B cell (primary cell): ENCODE data around the gene TRIM52. TPM values are rescaled to one million over a fixed set of nuclear protein-coding genes. Genes with fewer than 3 reads are reported as not detected.

Source experiments
- ATAC-seq: fragments of 200-7000 bp; cut with Tn5 transposase; one replicate; pipeline ENCODE4 v1.10.0; 2021; ENCODE audit warnings: low read depth, mild to moderate bottlenecking, moderate number of reproducible peaks, moderate library complexity
- CTCF ChIA-PET: fragments of 350-600 bp; sonication (Branson Sonifier 250); formaldehyde crosslinking; loops from one replicate; lab custom pipeline; 2021; ENCODE audit warnings: antibody characterized with exemption, inconsistent platforms; lab: Charles Lee
- POLR2A ChIA-PET: fragments of 350-600 bp; sonication (Branson Sonifier 250); formaldehyde crosslinking; loops from one replicate; lab custom pipeline; 2021; ENCODE audit warnings: antibody characterized with exemption; lab: Charles Lee
- DNase-seq: peaks from one replicate; pipeline ENCODE4 v3.0.0; 2013
- H2AFZ ChIP-seq: 2 replicates; pipeline ENCODE4 v1.6.1; 2012; ENCODE audit warnings: mild to moderate bottlenecking, low read depth, low read length; ENCODE audit not compliant: insufficient read depth, poor library complexity, severe bottlenecking
- H3K27ac ChIP-seq, 2 donors: 1 replicate in 1 of 2; 2 replicates in 1 of 2; pipeline ENCODE4 v1.5.1; 2012 to 2013; ENCODE audit warnings: low read length in 2 of 2, mild to moderate bottlenecking in 2 of 2, moderate library complexity in 1 of 2
- H3K27me3 ChIP-seq, 4 experiments: fragments of 200-600 bp in 1 of 4; sonication (generic) in 1 of 4; replicated peaks in 1 of 4; 1 replicate in 2 of 4; 2 replicates in 2 of 4; pipeline versions ENCODE4 v1.6.1 to v1.7.0; 2013 to 2016; ENCODE audit warnings: low read length in 3 of 4, mild to moderate bottlenecking in 2 of 4, mixed read lengths in 1 of 4, moderate library complexity in 1 of 4; ENCODE audit not compliant: insufficient read depth in 4 of 4, control insufficient read depth in 3 of 4; ENCODE audit errors: control extremely low read depth in 1 of 4
- H3K36me3 ChIP-seq, 2 experiments: replicated peaks in 1 of 2; 1 replicate in 1 of 2; 2 replicates in 1 of 2; pipeline versions ENCODE4 v1.6.1 to v1.7.1; 2013; ENCODE audit warnings: low read length in 1 of 2; ENCODE audit not compliant: insufficient read depth in 2 of 2, control insufficient read depth in 1 of 2; ENCODE audit errors: control extremely low read depth in 1 of 2, extremely low read depth in 1 of 2
- H3K4me1 ChIP-seq, 2 donors: fragments of 200-600 bp in 1 of 2; sonication (generic) in 1 of 2; 1 replicate in 1 of 2; 2 replicates in 1 of 2; pipeline versions ENCODE4 v1.5.1 to v1.6.1; 2013 to 2017; ENCODE audit warnings: low read length in 2 of 2; ENCODE audit not compliant: control insufficient read depth in 2 of 2, insufficient read depth in 2 of 2
- H3K4me2 ChIP-seq: replicated peaks from 2 replicates; pipeline ENCODE3; 2012; ENCODE audit warnings: mild to moderate bottlenecking, low read depth, low read length; ENCODE audit not compliant: poor library complexity, severe bottlenecking
- H3K4me3 ChIP-seq, 5 experiments: fragments of 200-600 bp in 1 of 5; sonication (generic) in 1 of 5; 1 replicate in 3 of 5; 2 replicates in 2 of 5; pipeline versions ENCODE4 v1.5.1 to v1.7.0; 2011 to 2016; ENCODE audit warnings: low read length in 4 of 5, mild to moderate bottlenecking in 4 of 5, low read depth in 2 of 5, control low read depth in 1 of 5, moderate library complexity in 1 of 5; ENCODE audit not compliant: insufficient read depth in 1 of 5; ENCODE audit errors: control extremely low read depth in 1 of 5, extremely low read depth in 1 of 5
- H3K79me2 ChIP-seq: fragments of 200-600 bp; sonication (generic); one replicate; pipeline ENCODE4 v1.6.0; 2016; ENCODE audit warnings: low read length; ENCODE audit not compliant: control insufficient read depth, insufficient read depth
- H3K9ac ChIP-seq: fragments of 200-600 bp; sonication (generic); 2 replicates; pipeline ENCODE4 v1.6.1; 2017; ENCODE audit warnings: mild to moderate bottlenecking, low read length, moderate library complexity
- H3K9me3 ChIP-seq, 3 donors: one replicate each; pipeline versions ENCODE4 v1.6.1 to v1.7.1; 2013; ENCODE audit warnings: low read length in 2 of 3; ENCODE audit not compliant: control insufficient read depth in 2 of 3, insufficient read depth in 1 of 3; ENCODE audit errors: control extremely low read depth in 1 of 3
- H4K20me1 ChIP-seq: 2 replicates; pipeline ENCODE4 v1.6.0; 2012; ENCODE audit warnings: mild to moderate bottlenecking, low read length; ENCODE audit not compliant: insufficient read depth, control insufficient read depth, poor library complexity, severe bottlenecking
- H3K27ac Mint-ChIP-seq: one replicate; pipeline ENCODE4 v1.8.0; 2021; ENCODE audit warnings: mixed read lengths
- H3K27me3 Mint-ChIP-seq: one replicate; pipeline ENCODE4 v1.8.0; 2021; ENCODE audit warnings: mixed read lengths
- H3K4me1 Mint-ChIP-seq: one replicate; pipeline ENCODE4 v1.8.0; 2021; ENCODE audit warnings: mixed read lengths
- H3K4me3 Mint-ChIP-seq: one replicate; pipeline ENCODE4 v1.8.0; 2021; ENCODE audit warnings: mixed read lengths
- H3K9me3 Mint-ChIP-seq: one replicate; pipeline ENCODE4 v1.8.0; 2022; ENCODE audit warnings: mixed read lengths; ENCODE audit not compliant: insufficient read depth
- CTCF ChIP-seq: fragments of 200-600 bp; IDR thresholded peaks from one replicate; pipeline ENCODE4 v1.8.0; 2022; ENCODE audit warnings: antibody characterized with exemption, mild to moderate bottlenecking
- EZH2 ChIP-seq: IDR thresholded peaks from 2 replicates; pipeline ENCODE4 v1.6.1; 2012; ENCODE audit warnings: borderline replicate concordance, low read depth, mild to moderate bottlenecking, moderate library complexity, low read length; ENCODE audit not compliant: insufficient read depth, poor library complexity, severe bottlenecking
- WGBS: methylation state at CpG from one replicate; pipeline ENCODE4 v1.1.5; 2013; ENCODE audit warnings: missing lambda C conversion rate; ENCODE audit not compliant: insufficient coverage; 5-methylcytosine and 5-hydroxymethylcytosine counted together
- intact Hi-C: fragments of 100-400 bp; cut with micrococcal nuclease; formaldehyde crosslinking; loops from one replicate; pipeline ENCODE4 v1.10.0; 2022
- polyA plus RNA-seq: library from polyadenylated mRNA; depleted of rRNA; stranded (reverse); fragments of >200 nt; gene quantifications from 2 replicates; pipeline ENCODE4 v1.2.3, GENCODE V29; 2012
- total RNA-seq, 2 donors: library from RNA; stranded (reverse); fragments of 120-200 nt in 1 of 2; gene quantifications; 1 replicate in 1 of 2; 2 replicates in 1 of 2; pipeline versions ENCODE4 v1.2.3 to v1.2.4, GENCODE V29; 2013 to 2022

TRIM52 gene
- total and polyA plus RNA-seq, 2 donors (not counting 1 experiment from before 2014, with no cell fraction given): 29.9 to 61.3 TPM

GRCh38 chr5:181243564-181244343 is 17.2 kb downstream of the TRIM52 start, which contains the start of gene RACK1:
Gene RACK1, minus strand, starts transcription at chr5:181243906. Its CDS starts 106 bp downstream, at chr5:181243800.
- Mint-ChIP-seq H3K4me1 (peaks cover 66% of the 10 kb centered on the region), H3K27me3 (no peaks in the 10 kb centered on the region), H3K4me3 (peak within 1 kb of the TSS; percentile 99), H3K27ac (peak within 1 kb of the TSS; percentile 96), H3K9me3 (no peaks in the 10 kb centered on the region)
- intact Hi-C loops: loop anchor here (1.0 to 5.0 kb wide), 3 partner anchors 20 to 441 kb away; partner anchors contain the start of genes MGAT1, TRIM41 and TRIM7
- peak within 1 kb of the TSS; percentile 83 for H3K4me2 ChIP-seq
- ChIA-PET POLR2A (interaction anchor here (0.8 to 6.9 kb wide), 10 partner anchors 9 to 59 kb away, joined by 3 to 46 read pairs (median 3); partner anchors contain the start of genes TRIM41 and TRIM52), CTCF (interaction anchor here (0.9 to 3.1 kb wide), 7 partner anchors 11 to 59 kb away, joined by 3 to 9 read pairs (median 4); partner anchors contain the start of gene TRIM41)
- H3K4me3 ChIP-seq: peak within 1 kb of the TSS; percentile 70 to 99 (median 98)
- peak within 1 kb of the TSS; percentile 81 for H2AFZ ChIP-seq
- DNase-seq: peak; percentile 96
- H3K4me1 ChIP-seq: peaks cover 44 to 58% of the 10 kb centered on the region in 2 donors
- TF ChIP-seq CTCF (no peak), EZH2 (no peak)
- H3K27ac ChIP-seq: peak within 1 kb of the TSS; percentile 91 to 92
- H3K9me3 ChIP-seq: no peaks in the 10 kb centered on the region
- WGBS: under 1% methylated on average over 47 of the region's 50 CpGs
- H3K36me3 ChIP-seq: peaks cover 4 to 37% of the 10 kb centered on the region in 2 experiments
- H3K9ac ChIP-seq: peak within 1 kb of the TSS; percentile 76
- ATAC-seq: peak; percentile 75
- H4K20me1 ChIP-seq: peaks cover 37% of the 10 kb centered on the region
- H3K79me2 ChIP-seq: peaks cover 57% of the 10 kb centered on the region
- no peaks in the 10 kb centered on the region for H3K27me3 ChIP-seq
